A673 (cell line): Measurements from ENCODE around the gene GPBP1. TPM values are rescaled to one million over a fixed set of nuclear protein-coding genes. Genes with fewer than 3 reads are reported as not detected.

Source experiments
- BruUV-seq: library from RNA; stranded (reverse); fragments of 400-500 nt; replicated peaks from 2 replicates; lab custom pipeline; 2021; lab: Mats Ljungman, UMichigan
- CTCF ChIA-PET: fragments of 300-600 bp; sonication (Branson Sonifier 250); formaldehyde crosslinking; loops from one replicate; lab custom pipeline; 2022; ENCODE audit warnings: antibody characterized with exemption; lab: Charles Lee
- POLR2A ChIA-PET: fragments of 300-600 bp; sonication (Branson Sonifier 250); formaldehyde crosslinking; loops from one replicate; lab custom pipeline; 2022; ENCODE audit warnings: antibody characterized with exemption; ENCODE audit not compliant: low non-redundant PET; lab: Charles Lee
- DNase-seq: peaks from one replicate; pipeline ENCODE4 v3.0.0-alpha.2; 2015; ENCODE audit warnings: low spot score
- H3K27ac ChIP-seq: fragments of 200-600 bp; sonication (generic); 2 replicates; pipeline ENCODE4 v1.5.1; 2016; ENCODE audit warnings: mixed run types, low read depth, mild to moderate bottlenecking, mixed read lengths, antibody characterized with exemption, low read length; ENCODE audit not compliant: poor library complexity, severe bottlenecking
- H3K27me3 ChIP-seq: fragments of 200-600 bp; sonication (generic); replicated peaks from 2 replicates; pipeline ENCODE4 v1.6.1; 2017; ENCODE audit warnings: mixed run types, low read depth, mild to moderate bottlenecking, mixed read lengths, antibody characterized with exemption, low read length; ENCODE audit not compliant: insufficient read depth, poor library complexity
- H3K36me3 ChIP-seq: fragments of 200-600 bp; sonication (generic); 2 replicates; pipeline ENCODE4 v1.6.1; 2016; ENCODE audit warnings: mixed run types, mild to moderate bottlenecking, mixed read lengths, antibody characterized with exemption, low read length; ENCODE audit not compliant: insufficient read depth, poor library complexity, severe bottlenecking
- H3K4me1 ChIP-seq: fragments of 200-600 bp; sonication (generic); 2 replicates; pipeline ENCODE4 v1.6.1; 2017; ENCODE audit warnings: mixed run types, mild to moderate bottlenecking, mixed read lengths, antibody characterized with exemption, low read length; ENCODE audit not compliant: insufficient read depth, poor library complexity, severe bottlenecking
- H3K4me3 ChIP-seq: fragments of 200-600 bp; sonication (generic); 2 replicates; pipeline ENCODE4 v1.5.1; 2016; ENCODE audit warnings: low read depth, mixed run types, mild to moderate bottlenecking, mixed read lengths, low read length; ENCODE audit not compliant: poor library complexity, severe bottlenecking
- H3K9me3 ChIP-seq: fragments of 200-600 bp; sonication (generic); 2 replicates; pipeline ENCODE4 v1.6.1; 2016; ENCODE audit warnings: mixed run types, low read depth, mild to moderate bottlenecking, mixed read lengths, antibody characterized with exemption, low read length; ENCODE audit not compliant: poor library complexity, severe bottlenecking
- CTCF ChIP-seq: fragments of 300-800, 200-600 bp; sonication (generic); conservative IDR thresholded peaks from 2 replicates; pipeline ENCODE4 v1.5.1; 2017; ENCODE audit warnings: low read depth, mild to moderate bottlenecking, antibody characterized with exemption, low read length, moderate library complexity, mixed read lengths
- EZH2 ChIP-seq: fragments of 200-600 bp; sonication (generic); IDR thresholded peaks from 2 replicates; pipeline ENCODE4 v1.6.1; 2017; ENCODE audit warnings: borderline replicate concordance, low read depth, mild to moderate bottlenecking, mixed read lengths, antibody characterized with exemption, low read length; ENCODE audit not compliant: poor library complexity, severe bottlenecking
- intact Hi-C: fragments of 100-400 bp; cut with micrococcal nuclease; formaldehyde crosslinking; loops from one replicate; pipeline ENCODE4 v1.10.0; 2022; ENCODE audit not compliant: unreplicated experiment
- total RNA-seq: library from RNA; stranded (reverse); gene quantifications from 2 replicates; pipeline ENCODE4 v1.2.3, GENCODE V29; 2021

Gene GPBP1
- total RNA-seq, 1 experiment from 2014 or later = 85.5 TPM

GRCh38 chr5:57216714-57217113, 42.9 kb downstream of the GPBP1 start:
- Histone ChIP-seq H3K4me3 (no peak overlapping the region), H3K27ac (no peak overlapping the region), H3K9me3 (no peaks in the 10 kb centered on the region), H3K27me3 (no peaks in the 10 kb centered on the region), H3K4me1 (peaks cover 3% of the 10 kb centered on the region), H3K36me3 (peaks cover 21% of the 10 kb centered on the region)
- intact Hi-C loops = no loop called here
- BruUV-seq = no TSS peak
- ChIA-PET POLR2A (no interaction called here), CTCF (no interaction called here)
- TF ChIP-seq EZH2 (no peak), CTCF (no peak)
- no peak for DNase-seq

DNA sequence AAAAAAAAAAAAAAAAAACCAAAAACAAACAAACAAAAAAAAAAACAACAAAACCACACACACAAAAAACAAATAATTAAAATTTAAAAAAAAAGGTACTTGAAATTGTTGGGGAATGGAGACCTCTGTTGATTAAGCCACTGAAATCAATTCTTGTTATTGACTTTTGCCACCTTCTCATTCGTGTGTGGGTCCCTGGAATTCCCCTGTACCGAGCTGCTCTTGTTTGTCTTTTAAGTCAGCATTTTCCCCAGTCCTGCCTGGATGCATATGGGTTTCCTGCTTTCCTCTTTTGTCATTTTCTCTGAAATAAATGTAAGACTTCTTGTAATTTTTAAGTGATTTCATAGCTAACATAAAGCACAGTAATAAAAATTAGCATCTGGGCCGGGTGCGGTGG, 45.5 kb downstream of the GPBP1 start:
- no peak for TF ChIP-seq CTCF
- TF ChIP-seq EZH2 = no peak
- Histone ChIP-seq H3K27ac (no peak overlapping the region), H3K36me3 (peaks cover 10% of the 10 kb centered on the region), H3K27me3 (no peaks in the 10 kb centered on the region), H3K9me3 (no peaks in the 10 kb centered on the region), H3K4me3 (no peak overlapping the region), H3K4me1 (peaks cover 3% of the 10 kb centered on the region)
- intact Hi-C loops = loop anchor here (2.0 kb wide), 1 partner anchor 81 kb away; no protein-coding TSS in a partner anchor
- ChIA-PET POLR2A (no interaction called here), CTCF (interaction anchor here (0.6 kb wide), 1 partner anchor 97 kb away, joined by 8 read pairs; no protein-coding TSS in a partner anchor)
- BruUV-seq = no TSS peak
- no peak for DNase-seq

DNA sequence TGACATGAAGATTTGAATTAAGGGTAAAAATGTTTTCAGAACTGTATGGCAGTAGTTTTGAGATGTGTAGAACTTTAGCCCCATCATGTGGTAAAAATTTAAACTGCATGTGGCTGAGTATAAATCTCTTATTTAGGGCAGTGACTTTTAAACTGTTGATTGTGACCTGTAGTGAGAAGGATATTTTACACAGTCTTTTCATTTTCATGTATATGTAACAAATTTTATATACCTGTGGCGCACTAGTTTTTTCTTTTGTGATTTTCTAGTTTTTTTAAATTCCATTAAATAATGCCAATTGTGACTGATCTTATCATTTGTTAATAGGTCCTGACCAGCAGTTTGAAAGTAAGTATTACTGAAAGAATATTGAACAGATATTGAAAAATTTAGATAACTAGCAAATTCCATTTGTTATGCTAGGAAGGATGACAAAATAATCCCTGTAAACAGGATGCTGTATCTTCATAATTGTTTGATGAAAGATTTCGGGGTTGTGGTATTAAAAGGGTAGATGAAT, 47.2 kb downstream of the GPBP1 start:
- no TSS peak for BruUV-seq
- no peak overlapping the region for H3K4me3 ChIP-seq
- ChIA-PET CTCF (no interaction called here), POLR2A (no interaction called here)
- H3K9me3 ChIP-seq = no peaks in the 10 kb centered on the region
- peaks cover 3% of the 10 kb centered on the region for H3K4me1 ChIP-seq
- no peaks in the 10 kb centered on the region for H3K27me3 ChIP-seq
- no peaks in the 10 kb centered on the region for H3K36me3 ChIP-seq
- intact Hi-C loops = loop anchor here (2.0 to 5.0 kb wide), 3 partner anchors 44 to 320 kb away; partner anchors contain the start of gene SETD9
- peak; percentile 68 for DNase-seq
- peak; percentile 84 for TF ChIP-seq CTCF
- TF ChIP-seq EZH2 = no peak
- H3K27ac ChIP-seq = no peak overlapping the region
